Activated naive CD8-positive, alpha-beta T cell treated with anti-CD3 and anti-CD28 coated beads, Interleukin-2, amount 50 U/mL, for 16 hours (primary cell): ENCODE results near the gene TTC7B.

ENCODE experiments used
- DNase-seq: peaks from one replicate; pipeline ENCODE4 v3.0.0-alpha.2; 2020; ENCODE audit warnings: low read depth, low spot score

TTC7B gene

GRCh38 chr14:90777358-90777757 lies 38.9 kb downstream of the TTC7B start:
- DNase-seq = no peak

- no peak for DNase-seq
These were observed 40.8 kb downstream of the TTC7B start for GRCh38 chr14:90775441-90775840.

DNA sequence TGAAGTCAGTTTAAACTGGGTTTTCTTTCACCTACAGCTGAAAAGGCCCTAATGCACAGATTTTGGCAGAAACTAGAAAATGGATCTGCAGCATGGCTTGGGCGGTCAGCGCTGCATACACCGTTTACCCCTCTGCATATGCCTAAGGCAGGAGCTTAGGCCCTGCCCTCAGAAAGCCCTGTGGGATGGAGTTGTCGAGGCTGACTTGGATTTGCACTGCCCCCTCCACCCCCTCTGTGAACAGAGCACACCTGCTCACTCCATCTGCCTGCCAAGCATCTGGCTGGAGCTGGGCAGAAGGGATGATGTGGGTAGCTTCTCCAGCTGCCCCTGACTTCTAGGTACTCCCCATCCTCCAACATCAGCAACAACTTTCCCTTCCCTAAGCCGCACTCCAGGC lies 41.9 kb downstream of the TTC7B start:
- DNase-seq = no peak

GRCh38 chr14:90773705-90774104 lies 42.5 kb downstream of the TTC7B start:
- no peak for DNase-seq

DNA sequence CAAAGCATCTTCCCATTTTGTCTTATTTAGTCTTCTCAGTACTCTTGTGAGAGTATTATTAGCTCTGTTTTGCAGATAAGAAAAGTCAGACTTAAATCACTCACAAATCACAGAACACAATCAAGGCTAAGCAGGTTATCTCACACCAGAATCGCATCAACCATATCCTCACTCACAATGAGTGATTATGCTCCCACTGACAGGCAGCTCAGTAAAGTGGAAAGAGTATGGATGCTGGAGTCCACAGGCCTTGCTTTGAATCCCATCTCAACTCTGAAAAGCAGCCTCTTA lies 43.1 kb downstream of the TTC7B start:
- no peak for DNase-seq

DNA sequence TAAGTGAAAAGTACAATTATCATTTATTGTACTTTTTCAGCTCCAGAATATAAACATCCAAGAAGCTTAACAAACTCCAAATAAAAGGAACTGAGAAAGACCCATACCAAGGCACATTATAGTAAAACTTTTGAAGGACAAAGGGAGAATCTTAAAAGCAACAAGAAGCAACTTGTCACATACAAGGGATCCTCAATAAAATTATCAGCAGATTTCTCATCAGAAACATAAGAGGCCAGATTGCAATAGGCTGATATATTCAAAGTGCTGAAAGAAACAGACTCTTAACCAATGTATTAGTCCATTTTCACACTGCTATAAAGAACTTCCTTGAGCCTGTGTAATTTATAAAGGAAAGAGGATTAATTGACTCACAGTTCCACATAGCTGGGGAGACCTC lies 48.3 kb downstream of the TTC7B start:
- DNase-seq = no peak

- DNase-seq = no peak
These were observed 55.5 kb downstream of the TTC7B start for GRCh38 chr14:90760591-90761316.

GRCh38 chr14:90760078-90760444 lies 56.2 kb downstream of the TTC7B start:
- DNase-seq = no peak

DNA sequence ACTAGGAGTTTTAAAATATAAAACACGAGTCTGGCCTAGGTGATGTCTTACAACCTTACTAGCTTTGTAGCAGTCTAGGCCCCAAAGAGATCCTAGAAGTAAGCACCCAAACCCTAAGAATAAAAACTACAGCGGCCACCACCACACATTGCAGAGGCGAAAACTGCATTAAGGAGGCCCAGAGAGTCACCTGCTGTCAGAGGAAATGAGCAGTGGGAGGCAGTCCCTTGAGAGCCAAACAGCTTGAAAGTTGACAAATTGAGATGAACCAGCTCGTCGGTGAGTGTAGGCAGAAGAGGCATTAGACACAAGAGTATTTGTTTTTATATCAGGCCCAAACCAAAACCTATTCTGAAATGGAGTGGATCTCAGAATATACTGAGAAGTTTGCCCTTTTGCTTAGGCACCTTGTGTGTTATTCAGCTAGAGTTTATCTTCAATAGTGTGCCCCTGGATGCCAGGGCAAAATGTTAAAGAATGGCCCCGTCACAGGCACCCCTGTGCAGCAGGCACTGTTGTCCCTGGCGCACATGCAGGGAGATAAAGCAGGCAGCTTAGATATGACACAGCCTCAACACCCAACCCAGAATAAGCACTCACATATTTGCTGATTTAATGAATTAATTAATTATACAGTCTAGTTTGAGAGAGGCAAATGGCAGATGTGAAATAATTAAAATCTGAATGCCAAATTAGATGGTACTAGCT lies 56.7 kb downstream of the TTC7B start:
- no peak for DNase-seq

GRCh38 chr14:90758959-90759358 lies 57.3 kb downstream of the TTC7B start:
- no peak for DNase-seq

- DNase-seq = peak; percentile 85
These were observed 58.0 kb downstream of the TTC7B start for GRCh38 chr14:90758028-90758889.

GRCh38 chr14:90757452-90757851 lies 58.8 kb downstream of the TTC7B start:
- no peak for DNase-seq

DNA sequence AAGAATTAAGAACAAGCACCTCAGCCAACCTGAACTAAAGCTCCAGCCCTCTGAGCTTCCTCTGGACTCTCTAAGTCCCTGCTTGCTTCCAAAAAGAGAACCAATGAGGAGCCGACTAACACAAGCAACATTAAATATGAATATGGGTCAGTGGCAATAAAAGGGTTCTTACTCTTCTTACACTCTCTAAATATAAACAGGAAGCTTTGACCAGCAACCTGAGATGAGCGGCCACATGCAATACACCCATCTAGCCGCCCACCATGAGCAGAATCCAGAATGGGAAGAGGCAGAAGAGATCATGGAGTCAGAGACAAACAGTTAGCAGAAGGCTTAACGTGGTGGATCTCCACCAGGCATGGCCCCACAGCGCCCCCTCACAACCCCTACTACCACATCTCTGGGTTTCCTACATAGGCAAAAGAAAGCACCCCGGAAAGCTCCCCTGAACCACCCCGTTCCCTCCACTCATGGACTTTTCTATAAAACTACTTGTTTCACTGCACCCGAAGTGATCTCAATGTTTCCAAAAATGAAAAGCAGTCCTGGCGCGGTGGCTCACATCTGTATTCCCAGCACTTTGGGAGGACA lies 59.4 kb downstream of the TTC7B start:
- no peak for DNase-seq

- DNase-seq = no peak
These were observed 60.4 kb downstream of the TTC7B start for GRCh38 chr14:90755661-90756304.

GRCh38 chr14:90753456-90754005 lies 62.7 kb downstream of the TTC7B start:
- DNase-seq = no peak

DNA sequence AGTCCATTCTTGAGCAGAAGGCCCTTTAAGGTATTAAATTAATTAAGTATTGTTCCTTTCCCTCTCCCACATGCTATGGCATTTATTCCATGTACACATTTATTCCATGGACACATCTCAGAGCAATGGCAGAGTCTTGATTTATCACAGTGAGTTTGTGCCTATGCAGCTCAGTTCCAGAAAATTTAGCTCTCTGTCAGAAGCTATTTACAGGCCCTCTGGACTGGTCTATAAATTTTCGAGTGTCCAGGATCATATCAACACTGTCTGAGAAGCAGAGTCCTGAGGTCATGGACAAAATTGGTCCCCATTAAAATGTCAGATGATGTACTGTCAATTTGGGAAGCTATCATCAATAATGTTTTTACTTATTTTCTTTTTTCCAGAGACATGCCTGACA lies 65.5 kb downstream of the TTC7B start:
- DNase-seq = no peak

DNA sequence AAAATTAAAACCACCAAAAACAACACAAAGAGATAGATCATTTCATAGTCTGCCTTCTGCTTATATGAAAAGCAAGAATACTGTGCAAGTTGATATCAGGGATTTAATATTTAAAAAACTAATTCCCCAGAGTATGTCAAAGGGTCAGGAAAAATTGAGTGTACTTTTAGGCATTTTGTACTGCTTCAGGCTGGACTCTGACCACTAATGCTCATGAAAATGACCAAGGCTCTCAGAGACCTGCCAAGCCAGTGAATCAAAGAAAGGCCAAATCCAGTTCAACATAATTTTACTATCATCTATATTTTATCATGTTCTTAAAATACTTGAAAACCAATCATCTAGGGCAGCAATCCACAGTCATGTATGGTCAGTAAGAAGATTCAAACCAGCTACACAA lies 66.0 kb downstream of the TTC7B start:
- no peak for DNase-seq

DNA sequence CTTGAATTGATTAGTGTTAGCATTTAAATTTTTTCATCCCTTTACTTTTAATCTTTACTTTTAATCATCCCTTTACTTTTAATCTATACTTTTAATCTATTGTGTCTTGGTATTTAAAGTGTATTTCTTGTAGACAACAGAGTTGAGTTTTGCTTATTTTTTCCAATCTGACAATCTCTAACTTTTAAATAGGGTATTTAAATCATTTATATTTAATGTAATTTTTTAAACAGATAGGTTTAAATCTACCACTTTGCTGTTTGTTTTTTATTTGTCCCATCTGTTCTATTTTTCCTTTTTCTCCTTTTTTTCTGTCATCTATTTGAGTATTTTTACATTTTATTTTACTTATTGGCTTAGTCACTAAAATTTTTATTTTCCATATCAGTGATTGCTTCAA lies 68.3 kb downstream of the TTC7B start:
- DNase-seq = no peak

GRCh38 chr14:90743826-90744225 lies 72.4 kb downstream of the TTC7B start:
- DNase-seq = no peak

- DNase-seq = no peak
These were observed 72.8 kb downstream of the TTC7B start for GRCh38 chr14:90743425-90743824.

DNA sequence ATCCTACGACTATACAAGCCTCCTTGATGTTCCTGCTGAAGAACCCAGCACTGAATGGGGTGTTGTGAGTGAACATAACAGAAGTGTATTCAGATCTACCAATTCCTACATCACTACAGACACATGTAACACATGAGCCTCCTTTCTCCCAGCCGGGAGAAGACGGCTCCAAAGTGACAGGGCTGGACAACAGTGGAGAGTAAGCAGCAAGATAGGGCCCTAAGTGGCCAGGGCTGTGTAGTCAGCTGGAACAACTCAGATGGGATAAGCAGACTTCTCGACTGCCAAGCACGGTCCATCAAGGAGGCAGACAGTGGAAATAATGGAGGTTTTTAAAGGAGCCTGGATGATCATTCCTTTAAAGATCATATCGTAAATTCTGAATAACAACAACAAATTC lies 73.5 kb downstream of the TTC7B start:
- DNase-seq = no peak

DNA sequence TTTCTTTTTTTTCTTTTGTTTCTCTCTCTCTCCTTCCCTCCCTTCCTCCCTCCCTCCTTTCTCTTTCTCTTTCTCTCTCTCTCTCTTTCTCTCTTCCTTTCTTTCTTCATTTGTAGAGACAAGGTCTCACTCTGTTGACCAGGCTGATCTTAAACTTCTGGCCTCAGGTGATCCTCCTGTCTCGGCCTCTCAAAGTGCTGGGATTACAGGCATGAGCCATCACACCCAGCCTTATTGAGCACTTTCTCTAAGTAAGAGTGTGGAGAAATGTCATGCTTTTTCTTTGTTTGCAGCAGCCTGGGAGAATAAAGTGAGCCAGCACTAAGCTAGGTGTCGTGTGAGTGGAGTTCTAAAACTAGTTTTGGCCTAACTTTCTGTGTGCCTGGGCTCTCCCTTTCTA lies 74.0 kb downstream of the TTC7B start:
- no peak for DNase-seq
